K562 (cell line): Measurements from ENCODE around the gene ASMTL.

Experiments
- CBX3 ChIP-seq, 2 experiments: IDR thresholded peaks; 1 replicate in 1 of 2; 2 replicates in 1 of 2; pipeline ENCODE4 v1.6.1; 2012; ENCODE audit warnings: inconsistent platforms in 2 of 2, low read length in 2 of 2, borderline replicate concordance in 1 of 2, control low read depth in 1 of 2
- CTCF ChIP-seq, 3 experiments: IDR thresholded peaks in 2 of 3; conservative IDR thresholded peaks in 1 of 3; 2 replicates each; pipeline ENCODE4 v1.5.1; 2011 to 2012; ENCODE audit warnings: low read length in 3 of 3, mild to moderate bottlenecking in 3 of 3, control low read depth in 2 of 3, improper control_type of control experiment in 1 of 3, inconsistent platforms in 1 of 3, low read depth in 1 of 3, mixed read lengths in 1 of 3, moderate library complexity in 1 of 3; ENCODE audit not compliant: insufficient read depth in 2 of 3
- EZH2 ChIP-seq: IDR thresholded peaks from 2 replicates; pipeline ENCODE4 v1.6.1; 2012; ENCODE audit warnings: low read depth, mild to moderate bottlenecking, inconsistent platforms, low read length, borderline replicate concordance
- MAX ChIP-seq: sonication (generic); formaldehyde crosslinking; IDR thresholded peaks from 2 replicates; pipeline ENCODE4 v1.9.0; 2022; ENCODE audit warnings: mild to moderate bottlenecking, missing genetic modification reagents
- RB1 ChIP-seq: fragments of 450-650 bp; IDR thresholded peaks from 2 replicates; pipeline ENCODE4 v1.6.1; 2017; ENCODE audit warnings: low read depth, mild to moderate bottlenecking
- RNF2 ChIP-seq: sonication (generic); IDR thresholded peaks from 2 replicates; pipeline ENCODE4 v1.6.1; 2016
- SPI1 ChIP-seq: IDR thresholded peaks from 2 replicates; pipeline ENCODE4 v1.6.1; 2011; ENCODE audit warnings: low read depth, low read length, control low read depth, borderline replicate concordance
- TAF15 ChIP-seq: fragments of 200-400 bp; formaldehyde crosslinking; IDR thresholded peaks from 2 replicates; pipeline ENCODE4 v1.6.1; 2017; ENCODE audit warnings: mild to moderate bottlenecking, low read depth, low read length, moderate library complexity

- no peak for TF ChIP-seq CTCF (IDR thresholded peaks at IDR 0.05 in 2 of 3, conservative IDR thresholded peaks at IDR 0.05 in 1 of 3; ENCODE audit: insufficient read depth in 2 of 3, low read depth in 1 of 3, low read length in 3 of 3)
- TF ChIP-seq RB1 = no peak
- no peak for TF ChIP-seq RNF2
- no peak for TF ChIP-seq MAX (CRISPR knock-in tag)
- TF ChIP-seq SPI1 = no peak
- no peak for TF ChIP-seq CBX3 (IDR thresholded peaks at IDR 0.05; ENCODE audit: borderline replicate concordance in 1 of 2, low read length in 2 of 2)
- TF ChIP-seq TAF15 = no peak
- TF ChIP-seq EZH2 = no peak
Observed at GRCh38 chrX:1484638-1485019, 31.9 kb upstream of the ASMTL start.
